Measurements from ENCODE around the gene SPOCK2. TPM values are rescaled to one million over a fixed set of nuclear protein-coding genes. Genes with fewer than 3 reads are reported as not detected.
A peak's percentile ranks its signal among the peaks of the same experiment; 100 is the strongest.

Gene SPOCK2
- total and polyA plus RNA-seq, 2 donors (not counting 1 experiment from before 2014, with no cell fraction given) = 39.1 to 139 TPM

DNA sequence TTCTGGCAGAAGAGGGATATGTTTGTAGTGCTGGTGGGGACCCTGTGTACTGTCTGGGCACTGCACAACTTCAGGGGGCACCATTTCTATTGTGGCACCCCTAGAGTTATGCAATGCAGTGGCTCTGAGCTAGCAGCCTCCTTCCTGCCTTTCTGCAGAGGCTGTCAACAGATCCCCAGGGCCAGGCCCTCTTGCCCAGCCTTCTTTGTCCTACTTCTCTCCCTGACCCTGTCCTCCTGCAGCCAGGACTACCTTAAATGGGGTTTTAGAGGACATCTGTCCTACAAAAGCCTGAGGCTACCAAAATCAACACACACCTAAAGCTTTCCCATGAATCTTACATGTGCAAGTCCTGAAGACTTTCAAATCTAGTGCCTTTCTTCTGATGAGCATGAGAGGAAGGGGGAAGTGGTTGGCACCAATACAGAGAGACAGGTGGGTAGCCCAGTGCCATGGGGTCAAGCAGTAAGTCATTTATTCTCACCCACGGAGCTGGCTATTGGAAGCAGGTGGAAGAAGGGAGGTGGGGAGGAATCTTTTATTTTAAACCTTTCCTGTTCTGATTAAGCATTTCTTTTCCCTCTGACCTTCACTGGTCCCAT, 2.4 kb downstream of the SPOCK2 start:
- Histone ChIP-seq H3K27me3 (replicated peaks in 1 of 4; ENCODE audit: control extremely low read depth in 1 of 4, control insufficient read depth in 3 of 4, insufficient read depth in 4 of 4, low read length in 3 of 4) (no peaks in the 10 kb centered on the region), H2AFZ (ENCODE audit: insufficient read depth, low read depth, low read length, poor library complexity, severe bottlenecking) (no peak overlapping the region), H3K9ac (ENCODE audit: low read length) (no peak overlapping the region), H3K79me2 (ENCODE audit: control insufficient read depth, insufficient read depth, low read length) (peaks cover 81% of the 10 kb centered on the region), H3K9me3 (ENCODE audit: control extremely low read depth in 1 of 3, control insufficient read depth in 2 of 3, insufficient read depth in 1 of 3, low read length in 2 of 3) (no peaks in the 10 kb centered on the region), H4K20me1 (ENCODE audit: control insufficient read depth, insufficient read depth, low read length, poor library complexity, severe bottlenecking) (peaks cover 5% of the 10 kb centered on the region), H3K4me1 (ENCODE audit: control insufficient read depth in 2 of 2, insufficient read depth in 2 of 2, low read length in 2 of 2) (peaks cover 25 to 55% of the 10 kb centered on the region in 2 donors), H3K4me2 (replicated peaks; ENCODE audit: low read depth, low read length, poor library complexity, severe bottlenecking) (peak overlapping the region; percentile 93), H3K27ac (ENCODE audit: low read length in 2 of 2) (peak overlapping the region; percentile 92 to 94), H3K36me3 (replicated peaks in 1 of 2; ENCODE audit: control extremely low read depth in 1 of 2, control insufficient read depth in 1 of 2, extremely low read depth in 1 of 2, insufficient read depth in 2 of 2, low read length in 1 of 2) (peaks cover 0 to 30% of the 10 kb centered on the region in 2 experiments), H3K4me3 (ENCODE audit: control extremely low read depth in 1 of 5, extremely low read depth in 1 of 5, insufficient read depth in 1 of 5, low read depth in 2 of 5, low read length in 4 of 5) (no peak overlapping the region)
- peak overlapping the region; percentile 97 for H3K4me3 Mint-ChIP-seq
- H3K27ac Mint-ChIP-seq = peak overlapping the region; percentile 93
- ChIA-PET POLR2A (interaction anchor here (2.6 kb wide), 1 partner anchor 212 kb away, joined by 20 read pairs; no protein-coding TSS in a partner anchor), CTCF (interaction anchor here (0.9 kb wide), 1 partner anchor 37 kb away, joined by 3 read pairs; no protein-coding TSS in a partner anchor)
- no peaks in the 10 kb centered on the region for H3K27me3 Mint-ChIP-seq
- TF ChIP-seq, protein P1, sequence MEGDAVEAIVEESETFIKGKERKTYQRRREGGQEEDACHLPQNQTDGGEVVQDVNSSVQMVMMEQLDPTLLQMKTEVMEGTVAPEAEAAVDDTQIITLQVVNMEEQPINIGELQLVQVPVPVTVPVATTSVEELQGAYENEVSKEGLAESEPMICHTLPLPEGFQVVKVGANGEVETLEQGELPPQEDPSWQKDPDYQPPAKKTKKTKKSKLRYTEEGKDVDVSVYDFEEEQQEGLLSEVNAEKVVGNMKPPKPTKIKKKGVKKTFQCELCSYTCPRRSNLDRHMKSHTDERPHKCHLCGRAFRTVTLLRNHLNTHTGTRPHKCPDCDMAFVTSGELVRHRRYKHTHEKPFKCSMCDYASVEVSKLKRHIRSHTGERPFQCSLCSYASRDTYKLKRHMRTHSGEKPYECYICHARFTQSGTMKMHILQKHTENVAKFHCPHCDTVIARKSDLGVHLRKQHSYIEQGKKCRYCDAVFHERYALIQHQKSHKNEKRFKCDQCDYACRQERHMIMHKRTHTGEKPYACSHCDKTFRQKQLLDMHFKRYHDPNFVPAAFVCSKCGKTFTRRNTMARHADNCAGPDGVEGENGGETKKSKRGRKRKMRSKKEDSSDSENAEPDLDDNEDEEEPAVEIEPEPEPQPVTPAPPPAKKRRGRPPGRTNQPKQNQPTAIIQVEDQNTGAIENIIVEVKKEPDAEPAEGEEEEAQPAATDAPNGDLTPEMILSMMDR (IDR thresholded peaks at IDR 0.05) = no peak
- no peak for TF ChIP-seq EZH2 (IDR thresholded peaks at IDR 0.05; ENCODE audit: borderline replicate concordance, insufficient read depth, low read depth, low read length, poor library complexity, severe bottlenecking)
- DNase-seq (no peak), ATAC-seq (ENCODE audit: low read depth) (no peak)
- intact Hi-C loops (cut with micrococcal nuclease) = loop anchor here (5.0 kb wide), 4 partner anchors 41 to 251 kb away; no protein-coding TSS in a partner anchor
- WGBS (ENCODE audit: insufficient coverage) = no CpG with 5 or more reads among the region's 1 CpG
- no peaks in the 10 kb centered on the region for H3K9me3 Mint-ChIP-seq (ENCODE audit: insufficient read depth)
- peaks cover 69% of the 10 kb centered on the region for H3K4me1 Mint-ChIP-seq

DNA sequence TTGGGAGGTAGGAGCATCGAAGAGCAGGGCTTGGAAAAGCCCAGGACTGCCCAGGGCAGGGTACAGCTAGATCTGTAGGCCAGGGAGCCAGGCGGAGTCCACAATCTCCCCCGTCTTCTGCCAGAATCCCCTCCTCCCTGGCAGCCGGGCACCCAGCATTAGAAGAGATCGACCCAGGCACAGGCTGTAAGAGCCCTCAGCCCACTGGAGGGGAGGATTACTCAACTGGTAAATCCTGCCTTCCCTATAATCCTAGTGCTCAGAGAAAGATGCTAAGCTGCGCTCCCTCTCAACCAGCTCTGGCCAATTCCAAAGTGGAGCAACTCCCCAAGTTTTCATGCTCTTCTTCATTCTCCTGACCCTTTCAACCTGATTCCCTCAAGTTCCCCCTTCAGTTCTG, 3.2 kb downstream of the SPOCK2 start:
- H3K4me2 ChIP-seq (replicated peaks; ENCODE audit: low read depth, low read length, poor library complexity, severe bottlenecking) = peak overlapping the region; percentile 93
- CTCF ChIA-PET = interaction anchor here (0.9 to 1.1 kb wide), 3 partner anchors 36 to 255 kb away, joined by 3 to 4 read pairs (median 3); no protein-coding TSS in a partner anchor
- peaks cover 33 to 63% of the 10 kb centered on the region in 2 donors for H3K4me1 ChIP-seq (ENCODE audit: control insufficient read depth in 2 of 2, insufficient read depth in 2 of 2, low read length in 2 of 2)
- H3K27ac ChIP-seq (ENCODE audit: low read length in 2 of 2) = peak overlapping the region in 1 of 2 donors; percentile 92
- no peak overlapping the region for H3K9ac ChIP-seq (ENCODE audit: low read length)
- Mint-ChIP-seq H3K27me3 (no peaks in the 10 kb centered on the region), H3K4me3 (peak overlapping the region; percentile 23), H3K9me3 (ENCODE audit: insufficient read depth) (no peaks in the 10 kb centered on the region), H3K4me1 (peaks cover 77% of the 10 kb centered on the region), H3K27ac (peak overlapping the region; percentile 93)
- peaks cover 82% of the 10 kb centered on the region for H3K79me2 ChIP-seq (ENCODE audit: control insufficient read depth, insufficient read depth, low read length)
- no peak overlapping the region for H3K4me3 ChIP-seq (ENCODE audit: control extremely low read depth in 1 of 5, extremely low read depth in 1 of 5, insufficient read depth in 1 of 5, low read depth in 2 of 5, low read length in 4 of 5)
- peaks cover 5% of the 10 kb centered on the region for H4K20me1 ChIP-seq (ENCODE audit: control insufficient read depth, insufficient read depth, low read length, poor library complexity, severe bottlenecking)
- POLR2A ChIA-PET = interaction anchor here (1.9 kb wide), 1 partner anchor 36 kb away, joined by 13 read pairs; no protein-coding TSS in a partner anchor
- 100% methylated on average over 6 of the region's 6 CpGs for WGBS (ENCODE audit: insufficient coverage)
- no peak for TF ChIP-seq EZH2 (IDR thresholded peaks at IDR 0.05; ENCODE audit: borderline replicate concordance, insufficient read depth, low read depth, low read length, poor library complexity, severe bottlenecking)
- TF ChIP-seq, protein P1 (IDR thresholded peaks at IDR 0.05) = no peak
- intact Hi-C loops (cut with micrococcal nuclease) = loop anchor here (5.0 kb wide), 4 partner anchors 42 to 252 kb away; no protein-coding TSS in a partner anchor
- DNase-seq (no peak), ATAC-seq (ENCODE audit: low read depth) (no peak)
- H3K27me3 ChIP-seq (replicated peaks in 1 of 4; ENCODE audit: control extremely low read depth in 1 of 4, control insufficient read depth in 3 of 4, insufficient read depth in 4 of 4, low read length in 3 of 4) = no peaks in the 10 kb centered on the region
- H2AFZ ChIP-seq (ENCODE audit: insufficient read depth, low read depth, low read length, poor library complexity, severe bottlenecking) = no peak overlapping the region
- no peaks in the 10 kb centered on the region for H3K9me3 ChIP-seq (ENCODE audit: control extremely low read depth in 1 of 3, control insufficient read depth in 2 of 3, insufficient read depth in 1 of 3, low read length in 2 of 3)
- H3K36me3 ChIP-seq (replicated peaks in 1 of 2; ENCODE audit: control extremely low read depth in 1 of 2, control insufficient read depth in 1 of 2, extremely low read depth in 1 of 2, insufficient read depth in 2 of 2, low read length in 1 of 2) = peaks cover 0 to 30% of the 10 kb centered on the region in 2 experiments

All from B cell (primary cell).